Transverse colon (tissue), 4 donors: Measurements from ENCODE around the gene NLRC3.
"Not testable (repeated sequence)": the region's sequence is repeated elsewhere in the genome, so short reads cannot be mapped to it uniquely, and the experiment has no call there.

Source experiments
- CTCF ChIP-seq, 5 experiments: fragments of 200-600 bp in 3 of 5; fragments of 450-650 bp in 2 of 5; sonication (generic) in 3 of 5; IDR thresholded peaks; 1 replicate in 2 of 5; 2 replicates in 3 of 5; pipeline ENCODE4 v1.5.1; 2016 to 2017; ENCODE audit warnings: antibody characterized with exemption in 5 of 5, inconsistent platforms in 3 of 5, mild to moderate bottlenecking in 2 of 5, moderate library complexity in 1 of 5
- POLR2AphosphoS5 ChIP-seq, 3 donors: sonication (generic); formaldehyde crosslinking; IDR thresholded peaks; one replicate each; pipeline ENCODE4 v1.6.1; 2016; ENCODE audit warnings: antibody characterized with exemption in 3 of 3

DNA sequence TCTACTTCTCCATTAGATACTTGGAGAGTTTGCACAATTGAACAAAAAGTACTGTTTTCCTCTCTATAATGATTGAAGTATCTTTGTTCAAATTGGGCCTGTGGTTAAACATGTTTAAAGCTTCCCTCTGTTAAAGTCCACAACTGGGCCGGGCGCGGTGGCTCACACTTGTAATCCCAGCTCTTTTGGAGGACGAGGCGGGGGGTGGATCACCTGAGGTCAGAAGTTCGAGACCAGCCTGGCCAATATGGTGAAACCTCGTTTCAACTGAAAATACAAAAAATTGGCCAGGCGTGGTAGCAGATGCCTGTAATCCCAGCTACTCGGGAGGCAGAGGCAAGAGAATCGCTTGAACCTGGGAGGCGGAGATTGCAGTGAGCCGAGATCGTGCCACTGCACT lies 31.8 kb upstream of the NLRC3 start:
- not testable (repeated sequence) for TF ChIP-seq POLR2AphosphoS5, CTCF (IDR thresholded peaks at IDR 0.05)
